Thyroid gland (tissue), 4 donors: ENCODE results near the gene ST8SIA1.

ENCODE experiments used
- CTCF ChIP-seq, 6 experiments: fragments of 200-600 bp in 3 of 6; fragments of 450-650 bp in 3 of 6; sonication (generic) in 3 of 6; IDR thresholded peaks; one replicate each; pipeline ENCODE4 v1.5.1; 2016 to 2019; ENCODE audit warnings: antibody characterized with exemption in 6 of 6, mild to moderate bottlenecking in 2 of 6, inconsistent platforms in 1 of 6, moderate library complexity in 1 of 6
- POLR2A ChIP-seq, 2 donors: fragments of 450-650 bp; IDR thresholded peaks; one replicate each; pipeline ENCODE4 v1.6.1; 2017; ENCODE audit warnings: antibody characterized with exemption in 2 of 2, mild to moderate bottlenecking in 2 of 2, moderate library complexity in 1 of 2

DNA sequence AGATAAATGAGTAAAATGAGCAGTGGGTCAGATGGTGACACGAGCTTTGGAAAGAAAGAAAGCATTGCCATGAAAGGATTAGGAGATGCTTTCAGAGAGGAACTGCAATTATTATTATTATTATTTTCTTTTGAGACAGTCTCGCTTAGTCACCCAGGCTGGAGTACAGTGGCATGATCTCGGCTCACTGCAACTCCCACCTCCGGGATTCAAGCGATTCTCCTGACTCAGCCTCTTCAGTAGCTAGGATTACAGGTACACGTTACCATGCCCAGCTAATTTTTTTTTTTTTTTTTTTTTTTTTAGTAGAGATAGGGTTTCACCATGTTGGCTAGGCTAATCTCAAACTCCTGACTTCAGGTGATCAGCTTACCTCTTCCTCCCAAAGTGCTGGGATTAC, 77.4 kb downstream of the ST8SIA1 start:
- no peak for TF ChIP-seq CTCF (IDR thresholded peaks at IDR 0.05)
- TF ChIP-seq POLR2A (IDR thresholded peaks at IDR 0.05): no peak
